ENCODE measurements around the gene CCDC171. TPM values are rescaled to one million over a fixed set of nuclear protein-coding genes. Genes with fewer than 3 reads are reported as not detected.

The CCDC171 gene
- total RNA-seq, 1 donor from 2014 or later: 5.4 TPM

DNA sequence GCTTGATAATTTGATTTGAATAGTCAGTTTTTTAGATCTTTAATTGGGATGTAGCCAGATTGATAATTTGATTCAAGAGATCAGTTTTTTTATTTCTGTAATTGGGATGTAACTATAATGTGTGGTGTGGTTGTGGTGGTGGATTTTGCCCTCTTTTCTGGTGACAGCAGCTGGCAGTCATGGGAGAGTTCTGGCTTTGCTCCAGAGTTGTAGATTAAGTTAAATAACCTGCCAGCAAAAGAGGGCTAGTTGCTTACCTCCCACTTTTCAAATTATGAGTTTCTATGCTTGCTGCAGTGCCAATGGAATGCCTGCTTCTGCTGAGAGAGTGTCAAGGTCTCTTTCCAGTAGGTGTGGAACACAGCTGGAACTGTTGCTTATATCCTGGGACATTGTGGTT is 315.1 kb downstream of the CCDC171 start:
- Mint-ChIP-seq H3K36me3 (ENCODE audit: unreplicated experiment) (peaks cover 4% of the 10 kb centered on the region), H3K27ac (ENCODE audit: unreplicated experiment) (no peak overlapping the region), H3K4me3 (ENCODE audit: unreplicated experiment) (no peak overlapping the region), H3K4me1 (ENCODE audit: unreplicated experiment) (no peaks in the 10 kb centered on the region), H3K9me3 (ENCODE audit: unreplicated experiment) (no peaks in the 10 kb centered on the region), H3K27me3 (ENCODE audit: unreplicated experiment) (no peaks in the 10 kb centered on the region)
- TF ChIP-seq, protein P1, sequence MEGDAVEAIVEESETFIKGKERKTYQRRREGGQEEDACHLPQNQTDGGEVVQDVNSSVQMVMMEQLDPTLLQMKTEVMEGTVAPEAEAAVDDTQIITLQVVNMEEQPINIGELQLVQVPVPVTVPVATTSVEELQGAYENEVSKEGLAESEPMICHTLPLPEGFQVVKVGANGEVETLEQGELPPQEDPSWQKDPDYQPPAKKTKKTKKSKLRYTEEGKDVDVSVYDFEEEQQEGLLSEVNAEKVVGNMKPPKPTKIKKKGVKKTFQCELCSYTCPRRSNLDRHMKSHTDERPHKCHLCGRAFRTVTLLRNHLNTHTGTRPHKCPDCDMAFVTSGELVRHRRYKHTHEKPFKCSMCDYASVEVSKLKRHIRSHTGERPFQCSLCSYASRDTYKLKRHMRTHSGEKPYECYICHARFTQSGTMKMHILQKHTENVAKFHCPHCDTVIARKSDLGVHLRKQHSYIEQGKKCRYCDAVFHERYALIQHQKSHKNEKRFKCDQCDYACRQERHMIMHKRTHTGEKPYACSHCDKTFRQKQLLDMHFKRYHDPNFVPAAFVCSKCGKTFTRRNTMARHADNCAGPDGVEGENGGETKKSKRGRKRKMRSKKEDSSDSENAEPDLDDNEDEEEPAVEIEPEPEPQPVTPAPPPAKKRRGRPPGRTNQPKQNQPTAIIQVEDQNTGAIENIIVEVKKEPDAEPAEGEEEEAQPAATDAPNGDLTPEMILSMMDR (IDR thresholded peaks at IDR 0.05): no peak
- DNase-seq (ENCODE audit: extremely low spot score, unreplicated experiment): no peak

DNA sequence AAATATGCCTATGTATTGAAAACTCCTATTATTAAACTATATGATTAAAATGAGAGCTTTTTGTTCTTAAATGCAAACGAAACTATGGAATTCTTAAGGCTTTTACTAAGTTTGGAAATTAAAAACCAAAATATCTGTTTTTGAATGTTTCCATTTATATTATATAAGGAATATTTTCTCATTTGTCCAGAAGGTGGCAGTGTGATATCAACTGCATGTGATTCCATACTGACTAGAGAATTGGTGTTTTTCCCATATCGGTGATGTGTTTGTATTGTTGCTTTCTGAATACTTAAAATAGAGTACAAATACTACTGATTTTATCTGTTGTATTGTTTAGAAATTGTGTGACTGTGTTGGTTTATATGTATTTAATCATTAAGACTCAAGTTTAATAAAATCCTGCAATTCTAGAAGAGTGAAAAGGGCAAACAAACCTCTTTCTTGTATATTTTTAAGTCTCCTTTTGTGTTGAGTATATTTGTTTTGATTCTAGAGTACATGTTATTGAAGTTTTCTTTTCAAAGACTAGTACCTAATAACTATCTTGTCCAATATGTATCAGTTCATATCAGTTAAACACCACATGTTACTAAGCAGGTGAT is 320.8 kb downstream of the CCDC171 start:
- H3K4me3 Mint-ChIP-seq (ENCODE audit: unreplicated experiment): no peak overlapping the region
- H3K4me1 Mint-ChIP-seq (ENCODE audit: unreplicated experiment): peaks cover 18% of the 10 kb centered on the region
- H3K27ac Mint-ChIP-seq (ENCODE audit: unreplicated experiment): peak overlapping the region; percentile 53
- no peaks in the 10 kb centered on the region for H3K27me3 Mint-ChIP-seq (ENCODE audit: unreplicated experiment)
- TF ChIP-seq, protein P1 (IDR thresholded peaks at IDR 0.05): peak; percentile 78
- H3K36me3 Mint-ChIP-seq (ENCODE audit: unreplicated experiment): no peaks in the 10 kb centered on the region
- no peak for DNase-seq (ENCODE audit: extremely low spot score, unreplicated experiment)
- peaks cover 2% of the 10 kb centered on the region for H3K9me3 Mint-ChIP-seq (ENCODE audit: unreplicated experiment)

DNA sequence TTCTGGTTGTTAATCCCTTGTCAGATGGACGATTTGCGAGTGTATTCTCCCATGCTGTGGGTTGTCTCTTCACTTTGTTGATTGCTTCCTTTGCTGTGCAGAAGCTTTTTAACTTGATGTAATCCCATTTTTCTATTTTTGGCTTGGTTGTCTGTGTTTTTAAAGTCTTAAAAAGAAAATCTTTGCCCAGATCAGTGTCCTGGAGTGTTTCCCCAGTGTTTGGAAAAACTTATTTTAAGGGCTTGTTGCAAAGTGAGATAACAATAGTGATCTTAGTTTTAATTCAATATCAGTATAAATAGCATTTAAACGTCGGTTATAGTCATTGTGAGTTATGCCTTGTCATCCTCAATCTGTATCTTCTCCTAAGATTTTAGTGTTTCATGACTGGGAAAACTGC is 329.5 kb downstream of the CCDC171 start:
- no peak for DNase-seq (ENCODE audit: extremely low spot score, unreplicated experiment)
- no peaks in the 10 kb centered on the region for H3K4me1 Mint-ChIP-seq (ENCODE audit: unreplicated experiment)
- TF ChIP-seq, protein P1 (IDR thresholded peaks at IDR 0.05): no peak
- no peaks in the 10 kb centered on the region for H3K27me3 Mint-ChIP-seq (ENCODE audit: unreplicated experiment)
- no peaks in the 10 kb centered on the region for H3K36me3 Mint-ChIP-seq (ENCODE audit: unreplicated experiment)
- no peak overlapping the region for H3K27ac Mint-ChIP-seq (ENCODE audit: unreplicated experiment)
- H3K9me3 Mint-ChIP-seq (ENCODE audit: unreplicated experiment): peaks cover 3% of the 10 kb centered on the region
- H3K4me3 Mint-ChIP-seq (ENCODE audit: unreplicated experiment): no peak overlapping the region

DNA sequence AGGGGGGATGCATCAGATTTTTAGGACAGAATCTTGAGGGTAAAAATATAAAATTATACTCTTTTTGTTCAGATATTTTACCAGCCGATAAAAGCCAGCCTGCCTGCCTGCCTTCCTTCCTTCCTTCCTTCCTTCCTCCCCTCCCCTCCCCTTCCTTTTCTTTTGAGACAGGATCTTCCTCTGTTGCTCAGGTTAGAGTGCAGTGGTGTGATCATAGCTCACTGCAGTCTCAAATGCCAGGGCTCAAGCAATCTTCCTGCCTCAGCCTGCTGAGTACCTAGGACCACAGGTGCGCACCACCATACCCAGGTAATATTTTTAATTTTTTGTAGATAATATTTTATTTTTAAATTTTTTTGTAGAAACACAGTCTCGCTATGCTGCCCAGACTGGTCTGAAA is 330.0 kb downstream of the CCDC171 start:
- TF ChIP-seq, protein P1 (IDR thresholded peaks at IDR 0.05): no peak
- Mint-ChIP-seq H3K27me3 (ENCODE audit: unreplicated experiment) (no peaks in the 10 kb centered on the region), H3K4me3 (ENCODE audit: unreplicated experiment) (no peak overlapping the region), H3K4me1 (ENCODE audit: unreplicated experiment) (no peaks in the 10 kb centered on the region), H3K27ac (ENCODE audit: unreplicated experiment) (no peak overlapping the region), H3K9me3 (ENCODE audit: unreplicated experiment) (peaks cover 3% of the 10 kb centered on the region), H3K36me3 (ENCODE audit: unreplicated experiment) (no peaks in the 10 kb centered on the region)
- no peak for DNase-seq (ENCODE audit: extremely low spot score, unreplicated experiment)

DNA sequence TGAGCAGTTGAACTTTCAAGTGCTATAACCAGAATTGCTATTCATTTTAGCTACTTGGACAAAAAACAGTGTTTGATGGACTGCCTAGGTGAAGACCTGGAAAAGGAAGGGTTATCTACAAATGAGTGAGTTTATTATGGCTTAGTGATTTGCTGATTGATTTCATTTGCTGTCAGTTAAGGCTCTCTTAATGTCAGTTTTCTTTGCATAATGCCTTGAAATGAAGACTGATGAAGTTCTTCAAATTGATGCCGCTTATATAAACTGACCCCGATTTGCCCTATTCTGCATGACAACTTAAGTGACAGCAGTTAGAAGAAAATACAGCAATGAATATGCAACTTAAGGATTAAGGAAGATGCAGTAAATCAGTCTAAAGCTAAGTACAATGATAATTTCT is 332.6 kb downstream of the CCDC171 start:
- H3K4me3 Mint-ChIP-seq (ENCODE audit: unreplicated experiment): no peak overlapping the region
- TF ChIP-seq, protein P1 (IDR thresholded peaks at IDR 0.05): no peak
- H3K4me1 Mint-ChIP-seq (ENCODE audit: unreplicated experiment): peaks cover 3% of the 10 kb centered on the region
- no peak for DNase-seq (ENCODE audit: extremely low spot score, unreplicated experiment)
- no peaks in the 10 kb centered on the region for H3K27me3 Mint-ChIP-seq (ENCODE audit: unreplicated experiment)
- no peaks in the 10 kb centered on the region for H3K9me3 Mint-ChIP-seq (ENCODE audit: unreplicated experiment)
- H3K36me3 Mint-ChIP-seq (ENCODE audit: unreplicated experiment): no peaks in the 10 kb centered on the region
- H3K27ac Mint-ChIP-seq (ENCODE audit: unreplicated experiment): no peak overlapping the region

All from osteocyte (in vitro differentiated cells).